Uterus (tissue), 4 donors: ENCODE measurements around the gene CGNL1. TPM values are rescaled to one million over a fixed set of nuclear protein-coding genes. Genes with fewer than 3 reads are reported as not detected.

Experiments used
- DNase-seq, 2 donors: peaks; one replicate each; pipeline ENCODE4 v3.0.0-alpha.2; 2019 to 2020
- H3K27ac ChIP-seq, 2 donors: fragments of 200-600 bp; sonication (generic); 1 replicate in 1 of 2; 2 replicates in 1 of 2; pipeline ENCODE4 v1.5.1; 2016 to 2018
- H3K27me3 ChIP-seq, 2 donors: fragments of 200-600 bp; sonication (generic); one replicate each; pipeline ENCODE4 v1.5.1; 2018 to 2019; ENCODE audit warnings: control low read depth in 1 of 2
- H3K36me3 ChIP-seq, 2 donors: fragments of 200-600 bp; sonication (generic); one replicate each; pipeline ENCODE4 v1.5.1; 2019; ENCODE audit warnings: control low read depth in 1 of 2
- H3K4me1 ChIP-seq, 2 donors: fragments of 200-600 bp; sonication (generic); one replicate each; pipeline ENCODE4 v1.5.1; 2018 to 2019; ENCODE audit warnings: control low read depth in 1 of 2
- H3K4me3 ChIP-seq, 2 donors: fragments of 200-600 bp; sonication (generic); 1 replicate in 1 of 2; 2 replicates in 1 of 2; pipeline ENCODE4 v1.5.1; 2018 to 2019; ENCODE audit warnings: mild to moderate bottlenecking in 1 of 2
- H3K9me3 ChIP-seq, 2 donors: fragments of 200-600 bp; sonication (generic); one replicate each; pipeline ENCODE4 v1.5.1; 2019; ENCODE audit warnings: control low read depth in 1 of 2
- CTCF ChIP-seq, 4 experiments: fragments of 200-600 bp in 2 of 4; fragments of 450-650 bp in 2 of 4; sonication (generic) in 2 of 4; IDR thresholded peaks; one replicate each; pipeline ENCODE4 v1.5.1; 2016 to 2019; ENCODE audit warnings: antibody characterized with exemption in 4 of 4, mild to moderate bottlenecking in 2 of 4, moderate library complexity in 1 of 4
- POLR2A ChIP-seq, 2 donors: fragments of 450-650 bp; IDR thresholded peaks; one replicate each; pipeline ENCODE4 v1.6.1; 2016; ENCODE audit warnings: antibody characterized with exemption in 2 of 2, mild to moderate bottlenecking in 1 of 2, moderate library complexity in 1 of 2
- intact Hi-C: fragments of 100-400 bp; cut with DNase I; formaldehyde crosslinking; loops from one replicate; pipeline ENCODE4 v1.15.1; 2023; ENCODE audit warnings: low total_unique reads
- total RNA-seq, 4 donors: library from RNA; depleted of rRNA in 3 of 4; stranded (reverse); fragments of >200 nt in 3 of 4; gene quantifications; one replicate each; pipeline versions ENCODE4 v1.1.0 to v1.2.4, GENCODE V29; 2014 to 2023
- donor health status: DM: yes; HTN: yes; CAD: no.

The CGNL1 gene
- total RNA-seq, 4 donors from 2014 or later, result 15.1 to 74.4 (median 31.7) TPM

GRCh38 chr15:57462381-57462780, 86.1 kb downstream of the CGNL1 start:
- H3K4me1 ChIP-seq, result peaks cover 0 to 7% of the 10 kb centered on the region in 2 donors
- TF ChIP-seq POLR2A (IDR thresholded peaks at IDR 0.05) (no peak), CTCF (IDR thresholded peaks at IDR 0.05) (peak in 2 of 4 experiments; percentile 18 to 23)

GRCh38 chr15:57463360-57463759, 87.1 kb downstream of the CGNL1 start:
- intact Hi-C loops, result loop anchor here (10.0 kb wide), 1 partner anchor 89 kb away; the partner anchor contains the start of gene CGNL1
- no peak overlapping the region for H3K27ac ChIP-seq
- H3K4me3 ChIP-seq, result no peak overlapping the region
- no peaks in the 10 kb centered on the region for H3K9me3 ChIP-seq
- H3K4me1 ChIP-seq, result peaks cover 0 to 7% of the 10 kb centered on the region in 2 donors
- no peaks in the 10 kb centered on the region for H3K27me3 ChIP-seq
- H3K36me3 ChIP-seq, result no peaks in the 10 kb centered on the region
- DNase-seq, result no peak
- TF ChIP-seq POLR2A (IDR thresholded peaks at IDR 0.05), result no peak
- no peak for TF ChIP-seq CTCF (IDR thresholded peaks at IDR 0.05)

More at GRCh38 chr15:57462381-57462780, 86.1 kb downstream of the CGNL1 start:
- no peaks in the 10 kb centered on the region for H3K27me3 ChIP-seq
- intact Hi-C loops, result loop anchor here (10.0 kb wide), 1 partner anchor 88 kb away; the partner anchor contains the start of gene CGNL1
- no peaks in the 10 kb centered on the region for H3K9me3 ChIP-seq
- no peaks in the 10 kb centered on the region for H3K36me3 ChIP-seq
- H3K27ac ChIP-seq, result peak overlapping the region in 1 of 2 donors; percentile 23
- H3K4me3 ChIP-seq, result no peak overlapping the region
- DNase-seq, result no peak

- Histone ChIP-seq H3K4me3 (no peak overlapping the region), H3K27ac (no peak overlapping the region), H3K36me3 (no peaks in the 10 kb centered on the region), H3K4me1 (peaks cover 0 to 7% of the 10 kb centered on the region in 2 donors), H3K27me3 (no peaks in the 10 kb centered on the region), H3K9me3 (no peaks in the 10 kb centered on the region)
- no peak for TF ChIP-seq CTCF (IDR thresholded peaks at IDR 0.05)
- TF ChIP-seq POLR2A (IDR thresholded peaks at IDR 0.05), result no peak
- no peak for DNase-seq
- intact Hi-C loops, result loop anchor here (10.0 kb wide), 1 partner anchor 90 kb away; the partner anchor contains the start of gene CGNL1
These were observed 88.2 kb downstream of the CGNL1 start for GRCh38 chr15:57464480-57464879.

- H3K9me3 ChIP-seq, result no peaks in the 10 kb centered on the region
- H3K4me1 ChIP-seq, result no peaks in the 10 kb centered on the region
- no peak overlapping the region for H3K27ac ChIP-seq
- no peaks in the 10 kb centered on the region for H3K27me3 ChIP-seq
- H3K36me3 ChIP-seq, result no peaks in the 10 kb centered on the region
- TF ChIP-seq POLR2A (IDR thresholded peaks at IDR 0.05) (no peak), CTCF (IDR thresholded peaks at IDR 0.05) (no peak)
- no peak overlapping the region for H3K4me3 ChIP-seq
- no peak for DNase-seq
- intact Hi-C loops, result loop anchor here (10.0 kb wide), 1 partner anchor 94 kb away; the partner anchor contains the start of gene CGNL1
These were observed 92.2 kb downstream of the CGNL1 start for GRCh38 chr15:57468486-57468885.

- Histone ChIP-seq H3K36me3 (no peaks in the 10 kb centered on the region), H3K27ac (no peak overlapping the region), H3K27me3 (no peaks in the 10 kb centered on the region), H3K9me3 (no peaks in the 10 kb centered on the region), H3K4me3 (no peak overlapping the region), H3K4me1 (no peaks in the 10 kb centered on the region)
- TF ChIP-seq CTCF (IDR thresholded peaks at IDR 0.05), result no peak
- no peak for TF ChIP-seq POLR2A (IDR thresholded peaks at IDR 0.05)
- intact Hi-C loops, result no loop called here
- no peak for DNase-seq
These were observed 94.2 kb downstream of the CGNL1 start for GRCh38 chr15:57470543-57470942.
